HG03097 (cell line): Measurements from ENCODE around the gene FOXF1.

ENCODE experiments used
- ATAC-seq: cut with Tn5 transposase; IDR thresholded peaks from one replicate; pipeline ENCODE4 v1.9.1; 2021; ENCODE audit not compliant: unreplicated experiment, low FRiP score

The FOXF1 gene

DNA sequence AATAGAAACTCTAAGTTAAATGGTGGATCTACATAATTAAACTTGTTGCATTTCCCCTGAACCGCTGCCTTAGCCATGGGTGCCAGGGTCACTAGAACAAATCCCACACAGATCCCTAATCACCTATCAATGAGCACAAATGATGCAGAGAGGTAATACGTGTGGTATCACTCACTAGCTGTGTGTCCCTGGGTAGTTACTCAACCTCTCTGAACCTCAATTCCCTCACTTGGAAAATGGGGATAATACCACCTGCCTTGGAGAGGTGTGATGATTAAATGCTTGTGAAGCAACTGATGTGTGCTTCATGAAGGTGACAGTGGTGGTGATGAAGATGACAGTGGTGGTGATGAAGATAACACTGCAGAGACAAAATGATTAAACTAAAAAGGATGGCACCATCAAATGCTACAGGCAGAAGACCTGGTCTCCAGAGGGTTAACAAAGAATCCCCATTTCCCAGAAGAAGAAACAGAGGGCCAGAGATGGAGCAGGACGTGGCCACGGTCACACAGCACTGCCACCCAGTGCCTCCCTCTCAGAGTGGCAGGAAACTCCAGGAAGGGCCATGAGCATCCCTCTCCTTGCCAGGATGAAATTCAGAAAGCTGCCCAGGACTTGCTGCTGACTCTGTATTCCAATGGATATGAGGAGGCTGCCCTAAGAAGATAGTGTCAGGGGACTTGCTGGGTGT lies 17.9 kb upstream of the FOXF1 start:
- no peak for ATAC-seq

DNA sequence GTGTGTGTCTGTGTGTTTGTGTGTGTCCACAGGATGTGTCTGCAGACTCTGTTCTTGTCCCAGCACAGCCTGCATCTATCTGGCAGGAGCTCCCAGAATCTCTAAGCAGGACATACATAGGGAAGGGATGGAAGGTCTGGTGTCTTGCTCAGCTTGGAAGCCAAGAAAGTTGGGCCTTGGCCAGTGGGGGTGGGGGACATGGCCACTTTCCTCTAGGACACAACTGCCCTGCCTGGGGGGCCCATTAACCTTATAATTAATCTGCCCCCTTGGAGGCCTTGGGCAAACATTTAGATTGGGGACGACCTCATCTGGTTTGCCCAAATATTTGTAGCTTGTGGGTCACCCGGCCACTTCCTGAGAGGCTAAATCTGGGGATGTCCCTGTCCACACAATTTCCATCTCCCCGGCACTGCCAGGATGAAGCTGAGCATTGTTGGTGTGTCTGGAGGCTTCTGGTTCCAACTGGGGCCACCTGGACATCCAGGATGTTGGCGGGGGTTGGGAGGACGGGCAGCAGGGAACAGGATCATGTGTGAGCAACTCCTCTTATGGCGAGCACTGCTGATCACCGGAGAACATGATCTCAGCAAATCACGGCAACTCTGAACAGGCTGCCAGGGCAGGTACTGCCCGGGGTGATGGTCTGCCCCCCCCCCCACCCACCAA lies 17.2 kb upstream of the FOXF1 start:
- no peak for ATAC-seq

DNA sequence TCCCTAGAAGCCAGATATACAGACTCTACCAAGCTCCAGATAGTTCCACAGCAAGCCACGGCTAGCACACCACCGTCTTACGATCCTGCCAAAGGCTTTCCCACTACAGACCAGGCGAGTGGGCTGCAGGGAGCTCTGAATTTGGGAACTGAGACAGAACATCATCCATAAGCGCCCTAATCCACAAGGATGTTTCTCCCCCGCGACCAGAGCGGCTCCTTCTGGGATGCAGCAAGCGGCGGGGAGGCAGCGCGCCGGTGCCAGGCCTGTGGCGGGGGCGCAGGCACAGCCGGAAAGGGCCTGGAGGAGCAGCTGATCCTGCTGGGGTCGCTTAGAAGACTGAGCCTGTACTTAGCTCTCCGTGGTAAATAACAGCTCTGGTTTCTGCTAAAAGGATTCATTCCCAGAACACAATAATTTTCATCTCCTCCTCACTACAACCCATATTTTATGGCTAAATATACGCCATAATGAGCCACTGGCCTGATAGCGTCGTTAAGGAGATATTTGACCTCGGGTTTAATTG lies 16.2 kb upstream of the FOXF1 start:
- no peak for ATAC-seq

DNA sequence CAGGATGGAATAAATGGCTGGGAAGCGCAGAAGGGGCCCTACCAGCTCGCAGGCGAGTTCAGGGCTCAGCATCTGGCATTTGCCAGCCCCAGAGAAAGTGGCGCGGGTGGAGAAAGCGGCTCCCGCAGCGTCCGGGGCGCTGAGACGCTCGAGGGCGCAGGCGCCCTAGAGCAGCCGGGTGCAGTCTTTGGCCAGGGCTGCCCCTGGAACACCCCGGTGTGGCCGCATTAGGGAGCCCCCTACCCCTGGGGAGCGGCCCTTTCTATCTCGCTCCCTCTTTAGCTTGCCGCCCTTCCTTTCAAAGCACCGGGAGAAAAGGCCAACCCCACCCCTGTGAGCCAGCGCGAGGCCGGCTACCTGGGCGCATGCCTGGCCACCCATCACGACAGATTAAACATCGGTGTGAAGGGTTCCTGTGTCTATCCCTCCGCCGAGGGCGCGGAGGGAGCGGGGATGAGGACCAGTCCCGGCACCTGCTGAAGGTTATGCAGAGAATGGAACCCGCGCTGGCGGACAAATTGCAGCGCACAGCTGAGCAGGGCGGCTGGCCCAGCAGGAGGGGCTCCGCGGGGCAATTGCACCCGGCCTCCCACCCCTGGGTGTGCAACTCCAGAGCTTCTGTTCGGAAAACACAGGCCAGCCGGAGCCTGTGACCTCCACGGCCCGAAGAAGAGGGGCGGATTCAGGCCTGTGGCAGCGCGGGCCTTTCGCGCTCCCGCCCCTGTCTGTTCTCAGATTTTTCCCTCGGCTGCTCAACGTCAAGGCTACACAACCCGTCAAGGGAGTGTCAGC lies 15.6 kb upstream of the FOXF1 start:
- no peak for ATAC-seq

DNA sequence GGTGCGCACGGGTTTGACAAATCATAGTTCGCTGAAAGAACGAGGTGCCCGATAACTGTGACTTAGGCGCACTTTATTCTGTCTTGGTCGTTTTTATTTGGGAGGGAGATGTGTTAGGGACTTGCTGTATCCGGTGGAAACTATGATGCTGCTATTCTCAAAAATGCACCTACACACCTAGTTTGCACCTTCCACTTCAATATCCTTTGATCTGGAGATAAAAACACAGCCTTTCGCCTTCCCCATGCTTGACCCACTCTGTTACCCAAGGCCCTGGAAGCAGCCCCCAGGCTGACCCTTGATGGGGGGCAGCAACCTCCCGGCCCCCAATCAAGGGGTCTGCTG lies 15.0 kb upstream of the FOXF1 start:
- ATAC-seq: no peak

DNA sequence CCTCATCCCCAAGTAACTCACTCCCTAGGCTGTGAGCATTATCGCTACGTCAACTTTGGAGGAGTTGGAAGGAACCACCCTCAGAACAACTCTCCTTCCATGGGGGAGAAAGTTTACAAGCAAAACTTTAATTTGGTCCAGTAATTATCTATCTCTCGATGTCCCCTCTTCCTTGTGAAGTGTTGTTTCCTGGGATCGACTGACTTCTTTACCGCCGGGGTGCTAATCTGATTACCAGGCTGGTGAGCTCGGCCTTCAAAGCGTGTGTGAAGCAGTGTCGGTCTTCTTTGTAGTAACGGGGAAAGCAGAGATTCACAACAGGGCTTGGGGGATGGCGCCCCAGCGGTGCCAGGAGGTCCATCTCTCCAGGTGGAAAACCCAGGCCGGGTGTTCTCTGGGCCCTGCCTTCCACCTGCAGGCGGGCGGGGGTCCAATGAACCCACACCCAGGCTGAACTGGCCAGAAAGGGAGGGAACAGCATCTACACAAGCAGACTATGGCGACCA lies 14.5 kb upstream of the FOXF1 start:
- ATAC-seq: no peak

DNA sequence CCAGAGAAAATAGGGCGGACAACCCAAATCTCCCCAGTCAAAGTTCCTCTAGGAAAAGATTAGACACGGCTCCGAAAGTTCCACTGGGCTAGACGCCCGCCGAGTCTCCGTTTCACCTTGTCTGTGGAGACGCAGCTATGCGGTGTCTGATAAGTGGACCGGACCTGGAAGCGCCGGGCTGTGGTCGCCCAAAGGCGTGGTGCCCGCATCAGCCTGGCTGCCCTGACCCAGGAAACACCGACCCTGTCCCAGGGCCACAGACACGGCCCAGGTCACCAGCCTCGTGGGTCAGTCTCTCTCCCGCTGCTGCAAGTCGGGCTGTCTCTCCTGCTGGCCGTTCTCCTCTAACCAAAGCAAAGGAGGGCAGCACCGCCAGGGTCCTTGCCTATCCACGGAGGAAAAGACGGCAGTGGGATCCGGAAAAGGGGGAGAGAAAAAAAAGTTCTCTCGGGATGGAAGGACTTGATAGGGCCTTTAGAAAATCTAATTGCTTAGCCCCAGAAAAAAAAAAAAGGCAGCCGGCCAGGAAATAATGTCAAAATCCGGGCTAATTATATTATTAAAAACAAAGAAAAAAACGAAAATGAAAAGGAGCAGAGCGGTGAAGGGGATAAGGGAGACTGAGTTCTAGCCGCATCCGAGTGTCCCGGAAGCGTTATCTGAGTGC lies 13.9 kb upstream of the FOXF1 start:
- no peak for ATAC-seq

DNA sequence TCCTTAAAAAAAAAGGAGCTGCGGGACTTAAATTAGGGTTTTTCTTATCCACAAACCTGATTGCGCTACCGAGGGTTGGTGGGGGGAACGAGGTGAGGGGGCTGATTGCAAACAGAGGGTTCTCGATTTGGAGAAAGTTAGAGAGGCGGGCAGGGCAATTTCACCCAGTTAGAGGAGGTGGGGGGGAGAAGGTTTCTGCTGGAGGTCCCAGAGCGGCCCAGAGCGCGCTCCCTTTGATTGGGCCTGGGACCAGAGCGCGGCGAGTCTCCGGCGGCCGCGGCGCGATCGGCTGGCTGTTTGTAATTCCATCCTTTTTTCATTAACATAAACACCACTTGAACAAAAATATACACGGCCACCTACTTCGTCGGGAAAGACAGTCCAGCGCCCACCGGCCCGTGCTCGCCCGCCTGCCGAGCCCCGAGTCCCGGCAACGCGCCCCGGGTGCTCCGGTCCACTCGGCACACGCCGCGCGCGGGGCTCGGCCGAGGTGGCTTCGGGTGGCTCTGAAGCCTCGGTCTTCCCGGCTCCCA lies 13.3 kb upstream of the FOXF1 start:
- no peak for ATAC-seq

DNA sequence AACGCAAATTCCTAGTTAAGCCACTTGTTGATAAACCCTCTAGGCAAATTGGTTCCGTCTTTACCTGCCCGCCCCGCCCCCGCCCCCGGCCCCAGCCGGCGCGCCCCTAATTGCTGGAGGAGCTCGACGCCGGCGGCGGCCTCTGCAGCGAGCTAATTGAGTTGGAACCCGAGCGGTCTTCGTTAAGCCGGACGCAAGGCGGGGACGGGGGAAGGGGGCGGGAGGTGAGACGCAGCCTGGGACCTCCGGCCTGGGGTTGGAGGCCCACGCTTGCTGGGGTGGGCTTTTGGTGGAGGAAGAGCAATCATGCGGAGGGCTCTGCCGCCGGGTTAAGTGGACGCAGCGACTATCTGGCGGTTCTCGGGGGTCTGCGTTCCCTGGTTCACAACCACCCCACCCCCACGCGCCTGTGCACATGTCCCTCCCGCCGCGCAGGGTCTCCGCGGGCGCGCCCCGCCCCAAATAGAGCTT lies 12.7 kb upstream of the FOXF1 start:
- no peak for ATAC-seq

DNA sequence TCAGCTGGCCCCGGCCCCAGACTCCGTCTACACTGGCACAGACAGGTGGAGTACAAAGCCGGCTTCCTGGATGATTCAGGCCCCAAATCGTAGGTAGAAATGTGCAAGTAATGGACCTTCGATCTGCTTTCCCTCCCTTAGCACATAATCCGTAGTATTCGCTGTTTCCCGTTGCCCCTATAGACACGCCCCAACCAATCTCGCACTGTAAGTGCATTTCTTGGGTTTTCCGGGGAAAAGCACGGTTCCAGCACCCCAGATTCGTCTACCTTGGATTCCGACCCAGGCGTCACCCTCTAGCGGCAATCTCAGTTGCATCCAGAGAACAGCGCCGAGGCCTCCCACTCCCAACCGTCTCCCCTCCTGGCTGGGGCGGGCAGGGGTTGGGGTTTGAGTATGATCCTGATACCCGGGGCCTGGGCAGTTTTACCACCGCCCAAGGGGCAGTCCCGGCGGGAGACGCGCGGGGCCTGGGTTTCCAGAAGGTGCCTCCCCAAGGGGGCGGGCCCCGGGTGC lies 12.1 kb upstream of the FOXF1 start:
- no peak for ATAC-seq

DNA sequence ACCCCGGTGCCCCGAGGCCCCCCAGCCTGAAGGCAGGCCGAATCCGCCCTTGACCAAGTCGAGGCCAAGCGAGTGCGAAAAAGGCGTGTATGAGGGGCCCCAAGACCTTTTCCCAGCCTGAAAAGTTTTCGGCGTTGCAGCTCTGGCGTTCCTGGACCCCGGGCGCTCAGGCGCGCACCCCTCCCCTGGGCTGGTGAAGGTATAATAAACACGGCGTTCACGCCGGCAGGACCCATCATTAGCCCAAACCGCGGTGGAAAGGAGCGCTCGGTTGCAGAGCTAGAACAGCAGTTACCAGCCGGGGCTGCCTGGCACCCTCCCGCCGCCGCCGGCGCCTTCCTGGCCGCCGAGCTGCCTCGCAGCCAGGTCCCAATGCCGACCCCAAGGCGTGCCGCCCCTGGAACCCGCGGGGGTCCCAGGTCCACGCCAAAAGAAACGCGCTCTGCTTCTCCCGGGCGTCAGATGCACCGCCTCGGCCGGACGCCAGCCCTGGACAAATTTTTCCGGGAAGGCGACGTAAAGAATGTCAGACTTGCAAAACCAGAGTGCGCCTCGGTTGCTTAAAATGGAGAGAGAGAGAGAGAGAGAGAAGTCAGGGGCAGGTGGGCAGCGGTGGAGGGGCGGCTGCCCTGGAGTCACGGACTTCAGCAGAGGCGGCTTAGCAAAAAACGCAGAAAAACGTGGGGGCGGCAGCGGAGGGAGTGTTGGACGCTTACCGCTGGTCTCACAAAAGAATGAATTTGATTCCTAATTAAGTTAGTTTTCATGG lies 11.5 kb upstream of the FOXF1 start:
- no peak for ATAC-seq

DNA sequence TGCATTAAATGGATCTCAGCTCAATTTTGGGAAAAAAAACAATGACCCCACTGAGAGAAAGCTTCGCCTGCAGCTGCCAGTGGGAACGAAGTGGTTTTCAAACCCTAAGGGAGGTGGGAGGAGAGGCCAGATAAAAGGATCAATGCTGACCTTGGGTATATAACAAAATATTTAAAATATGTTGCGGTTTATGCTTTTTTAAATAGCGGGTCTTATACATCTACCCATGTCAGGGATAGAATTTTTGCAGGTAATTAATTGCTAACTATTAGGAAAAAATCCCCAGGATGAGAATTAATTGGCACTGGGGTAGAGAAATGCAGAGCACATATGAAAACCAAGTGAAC lies 10.9 kb upstream of the FOXF1 start:
- ATAC-seq: no peak

DNA sequence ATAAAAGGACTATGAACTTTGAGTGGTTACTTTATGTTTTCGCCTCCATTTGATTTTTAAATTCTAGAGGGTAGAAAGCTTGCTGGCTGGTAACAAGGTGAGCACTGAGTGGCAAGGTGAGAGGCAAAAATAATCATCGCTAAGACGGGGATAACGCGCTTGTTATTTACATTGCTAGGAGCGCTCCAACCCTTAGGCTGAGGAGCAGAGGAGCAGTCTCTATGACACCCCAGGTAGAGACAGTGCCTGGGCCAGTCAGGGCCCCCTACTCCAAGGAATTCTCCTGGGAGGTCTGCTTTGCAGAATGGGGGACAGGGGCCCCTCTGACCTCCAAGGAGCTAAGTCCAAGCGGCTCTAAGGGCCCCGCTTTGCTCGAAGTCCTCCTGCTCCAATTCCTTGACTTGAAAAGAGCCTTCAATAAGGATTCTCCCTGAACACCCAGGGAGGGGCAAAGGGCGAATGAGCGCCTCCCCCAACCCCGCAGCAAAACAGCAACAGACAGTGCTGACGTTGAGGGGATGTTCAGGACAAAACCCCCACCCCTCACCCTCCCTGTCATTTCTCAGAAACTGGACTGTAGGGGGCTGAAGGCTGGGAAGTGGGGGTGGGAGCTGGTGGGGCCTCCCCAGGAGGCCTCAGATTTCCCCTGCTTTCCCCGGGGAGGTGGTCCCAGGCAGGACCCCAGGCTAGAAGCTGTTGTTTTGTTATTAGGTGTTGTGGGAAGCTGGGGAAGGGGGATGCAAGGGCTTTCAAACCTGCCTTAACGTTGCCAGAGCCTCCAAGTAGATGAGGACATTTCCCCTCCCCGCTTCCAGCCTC lies 10.2 kb upstream of the FOXF1 start:
- ATAC-seq: no peak

DNA sequence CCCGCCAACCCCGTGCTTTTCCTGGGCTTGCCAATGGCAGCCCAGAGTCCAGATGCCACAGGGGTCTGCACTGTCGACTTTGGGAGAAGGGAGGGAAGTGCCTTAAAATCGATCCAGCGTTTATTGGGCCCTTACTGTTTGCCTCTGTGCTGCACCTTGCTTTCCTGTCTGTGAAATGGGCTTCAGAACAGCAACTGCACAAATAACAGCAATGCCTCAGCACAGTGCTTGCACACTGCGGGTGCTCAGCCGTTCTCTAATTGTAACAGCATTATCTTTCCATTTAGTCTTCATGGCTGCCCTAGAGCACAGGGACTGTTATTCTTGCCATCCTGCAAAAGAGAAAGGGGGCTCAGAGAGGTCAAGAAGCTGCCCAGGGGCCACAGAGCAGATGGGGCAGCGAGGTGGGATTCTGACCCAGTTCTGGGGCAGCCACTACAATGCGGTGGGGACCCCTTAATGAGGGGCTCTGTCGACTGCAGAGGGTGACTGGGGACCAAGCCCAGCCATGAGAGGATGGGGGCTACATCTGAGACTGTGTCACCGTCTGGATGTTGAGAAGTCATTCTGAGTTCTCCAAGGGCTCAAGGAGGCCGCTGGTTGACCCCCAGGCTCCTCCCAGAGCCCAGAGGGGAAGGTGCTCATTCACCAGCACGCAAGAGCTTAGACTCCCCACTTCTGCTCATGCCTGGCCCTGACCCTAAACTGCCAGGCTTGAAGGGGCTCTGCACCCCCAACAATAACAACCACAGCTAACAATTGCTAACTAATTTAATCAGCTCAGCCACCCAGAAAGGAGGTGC lies 9.4 kb upstream of the FOXF1 start:
- ATAC-seq: no peak

DNA sequence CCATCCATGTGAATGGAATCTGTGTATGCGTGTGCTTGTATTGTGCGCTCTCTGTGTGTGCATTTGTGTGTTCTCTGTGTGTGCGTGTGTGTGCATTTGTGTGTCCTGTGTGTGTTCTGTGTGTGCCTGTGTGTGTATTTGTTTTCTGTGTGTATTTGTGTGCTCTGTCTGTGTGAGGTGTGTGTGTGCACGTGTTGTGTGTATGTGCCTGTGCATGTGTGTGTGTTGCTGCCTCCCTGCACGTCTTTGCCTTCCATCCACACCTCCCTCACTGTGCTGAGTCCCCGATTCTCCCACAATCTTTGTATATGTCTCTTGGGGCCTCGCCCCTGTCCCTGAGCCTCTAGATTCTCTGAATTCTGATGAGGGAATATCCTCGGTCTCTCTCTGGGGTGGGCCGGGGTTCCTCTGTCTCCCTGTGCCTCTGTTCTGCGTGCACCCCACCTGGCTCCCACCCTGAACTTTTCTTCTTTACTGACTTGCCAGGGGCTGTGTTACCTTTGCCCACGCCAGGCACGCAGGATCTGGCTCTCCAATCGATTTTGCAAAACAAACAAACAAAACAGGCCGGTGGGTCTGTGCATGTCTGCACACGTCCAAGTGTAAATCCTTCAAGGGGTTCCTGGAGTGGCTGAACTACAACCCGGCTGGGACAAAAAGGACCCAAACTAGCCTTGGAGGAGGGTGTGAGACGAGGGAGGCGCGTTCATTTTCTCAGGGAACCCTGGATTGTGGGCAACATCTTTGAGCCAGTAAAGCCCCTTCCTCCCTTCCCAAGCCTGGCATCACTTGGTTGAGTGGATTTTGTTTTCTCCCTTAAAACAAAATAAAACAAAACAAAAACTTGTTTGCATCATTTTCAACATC lies 8.1 kb upstream of the FOXF1 start:
- ATAC-seq: no peak

DNA sequence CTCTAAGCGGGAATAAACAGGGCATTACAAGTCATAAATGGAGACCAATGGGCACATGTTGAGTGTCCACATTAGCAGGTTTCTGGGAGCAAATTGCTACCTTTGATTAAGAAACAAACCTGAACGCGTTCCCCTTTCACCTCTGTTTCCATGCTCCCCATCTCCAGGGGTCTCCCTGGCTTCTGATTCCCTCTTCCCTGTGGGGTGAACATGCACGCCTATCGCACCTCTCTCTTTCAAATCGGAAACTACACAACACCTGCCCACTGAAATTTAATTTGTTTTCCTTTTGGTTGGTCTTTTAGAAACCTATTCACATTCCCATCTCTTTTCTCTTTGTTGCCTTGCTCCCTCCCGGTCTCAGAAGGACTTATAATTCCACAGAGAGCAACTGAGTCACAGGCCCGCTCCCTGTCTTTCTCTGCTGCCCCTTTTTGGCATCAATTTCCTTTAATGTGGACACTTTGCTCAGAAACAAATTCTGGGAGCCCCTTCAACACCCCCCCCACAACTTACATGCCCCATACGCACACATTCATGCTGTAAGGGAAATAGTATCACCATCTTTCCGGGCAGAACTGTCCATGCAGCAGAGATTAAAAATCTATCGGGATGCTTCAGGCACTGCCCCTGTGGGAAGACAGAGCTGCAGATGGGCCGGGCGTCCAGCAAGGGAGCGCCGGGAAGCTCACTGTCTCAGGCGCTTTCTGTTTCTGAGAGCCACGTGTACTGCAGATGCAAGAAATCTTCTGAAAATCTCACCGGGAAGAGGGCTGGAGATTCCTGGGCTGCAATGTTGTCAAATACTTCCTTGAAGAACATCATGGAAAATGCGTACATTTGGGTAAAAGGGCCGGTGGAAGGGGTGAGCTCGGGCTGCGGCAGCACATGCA lies 7.2 kb upstream of the FOXF1 start:
- no peak for ATAC-seq
